ENCODE results near the gene UBE2M.

The UBE2M gene

GRCh38 chr19:58573658-58574164, 15.3 kb upstream of the UBE2M start:
- no peak overlapping the region for H2AFZ ChIP-seq (ENCODE audit: insufficient read depth, low read length, poor library complexity)
- no peak overlapping the region for H2BK120ac ChIP-seq (ENCODE audit: insufficient read depth, low read length, poor library complexity)
- no peak overlapping the region for H2AK5ac ChIP-seq (ENCODE audit: low read length)
- H4K12ac ChIP-seq (ENCODE audit: low read depth, low read length) = no peak overlapping the region
- H3K14ac ChIP-seq (ENCODE audit: low read length) = no peak overlapping the region
- H3K9me3 ChIP-seq (ENCODE audit: insufficient read depth, low read depth, low read length) = peaks cover 2% of the 10 kb centered on the region
- peaks cover 7 to 12% of the 10 kb centered on the region in 2 experiments for H3K4me1 ChIP-seq (ENCODE audit: control insufficient read depth in 1 of 2, insufficient read depth in 2 of 2, low read length in 2 of 2)
- H3K23ac ChIP-seq (ENCODE audit: low read length) = no peak overlapping the region
- no peak overlapping the region for H3K27ac ChIP-seq (ENCODE audit: low read depth, low read length)
- no peak overlapping the region for H3K18ac ChIP-seq (ENCODE audit: low read length)
- DNase-seq = no peak
- H3K4ac ChIP-seq (ENCODE audit: low read depth, low read length) = no peak overlapping the region
- peak overlapping the region; percentile 69 for H3K4me2 ChIP-seq (ENCODE audit: low read length)
- no peak overlapping the region for H4K91ac ChIP-seq (ENCODE audit: low read depth, low read length)
- peaks cover 20 to 31% of the 10 kb centered on the region in 2 experiments for H3K36me3 ChIP-seq (ENCODE audit: control insufficient read depth in 1 of 2, insufficient read depth in 2 of 2, low read length in 2 of 2)
- H3K4me3 ChIP-seq (ENCODE audit: low read depth, low read length) = peak overlapping the region; percentile 97
- H3K9ac ChIP-seq (ENCODE audit: low read length) = no peak overlapping the region
- H2BK5ac ChIP-seq (ENCODE audit: low read depth, low read length, poor library complexity) = no peak overlapping the region
- H3K27me3 ChIP-seq (ENCODE audit: insufficient read depth, low read length) = no peaks in the 10 kb centered on the region
- no CpG with 5 or more reads among the region's 20 CpGs for whole genome bisulfite sequencing (ENCODE audit: extremely low coverage, insufficient coverage, insufficient read length)
- H3K79me2 ChIP-seq (ENCODE audit: control insufficient read depth, insufficient read depth, low read length, poor library complexity) = peaks cover 9% of the 10 kb centered on the region
- H3K79me1 ChIP-seq (ENCODE audit: low read length) = peaks cover 17% of the 10 kb centered on the region
- H2BK12ac ChIP-seq (ENCODE audit: low read length) = no peak overlapping the region
- no peak overlapping the region for H4K8ac ChIP-seq (ENCODE audit: low read depth, low read length)

GRCh38 chr19:58572818-58573657, 14.6 kb upstream of the UBE2M start, which contains the start of gene MZF1:
Gene MZF1, minus strand, starts transcription at chr19:58573335. Its CDS starts 1,946 bp downstream, at chr19:58571389.
- Histone ChIP-seq H4K8ac (ENCODE audit: low read depth, low read length) (peak within 1 kb of the TSS; percentile 99), H2BK120ac (ENCODE audit: insufficient read depth, low read length, poor library complexity) (peak within 1 kb of the TSS; percentile 81), H2BK12ac (ENCODE audit: low read length) (no peak within 1 kb of the TSS), H3K4me2 (ENCODE audit: low read length) (peak within 1 kb of the TSS; percentile 69), H2BK5ac (ENCODE audit: low read depth, low read length, poor library complexity) (peak within 1 kb of the TSS; percentile 87), H3K4me1 (ENCODE audit: control insufficient read depth in 1 of 2, insufficient read depth in 2 of 2, low read length in 2 of 2) (peaks cover 7 to 12% of the 10 kb centered on the region in 2 experiments), H3K18ac (ENCODE audit: low read length) (peak within 1 kb of the TSS; percentile 96), H3K14ac (ENCODE audit: low read length) (peak within 1 kb of the TSS; percentile 98), H3K4ac (ENCODE audit: low read depth, low read length) (peak within 1 kb of the TSS; percentile 82), H4K12ac (ENCODE audit: low read depth, low read length) (peak within 1 kb of the TSS; percentile 93), H3K36me3 (ENCODE audit: control insufficient read depth in 1 of 2, insufficient read depth in 2 of 2, low read length in 2 of 2) (peaks cover 20 to 31% of the 10 kb centered on the region in 2 experiments), H3K23ac (ENCODE audit: low read length) (no peak within 1 kb of the TSS), H4K91ac (ENCODE audit: low read depth, low read length) (peak within 1 kb of the TSS; percentile 96), H2AFZ (ENCODE audit: insufficient read depth, low read length, poor library complexity) (peak within 1 kb of the TSS; percentile 74), H3K27ac (ENCODE audit: low read depth, low read length) (peak within 1 kb of the TSS; percentile 96), H3K79me1 (ENCODE audit: low read length) (peaks cover 17% of the 10 kb centered on the region), H3K79me2 (ENCODE audit: control insufficient read depth, insufficient read depth, low read length, poor library complexity) (peaks cover 9% of the 10 kb centered on the region), H3K4me3 (ENCODE audit: low read depth, low read length) (peak within 1 kb of the TSS; percentile 97), H3K27me3 (ENCODE audit: insufficient read depth, low read length) (no peaks in the 10 kb centered on the region), H3K9ac (ENCODE audit: low read length) (peak within 1 kb of the TSS; percentile 89), H3K9me3 (ENCODE audit: insufficient read depth, low read depth, low read length) (peaks cover 2% of the 10 kb centered on the region), H2AK5ac (ENCODE audit: low read length) (peak within 1 kb of the TSS; percentile 57)
- peak; percentile 100 for DNase-seq
- no CpG with 5 or more reads among the region's 75 CpGs for WGBS (ENCODE audit: extremely low coverage, insufficient coverage, insufficient read length)

GRCh38 chr19:58572026-58572817, 13.8 kb upstream of the UBE2M start:
- Histone ChIP-seq H3K23ac (ENCODE audit: low read length) (no peak overlapping the region), H2BK5ac (ENCODE audit: low read depth, low read length, poor library complexity) (peak overlapping the region; percentile 1), H3K27ac (ENCODE audit: low read depth, low read length) (peak overlapping the region; percentile 96), H3K18ac (ENCODE audit: low read length) (no peak overlapping the region), H2AFZ (ENCODE audit: insufficient read depth, low read length, poor library complexity) (peak overlapping the region; percentile 7), H3K79me2 (ENCODE audit: control insufficient read depth, insufficient read depth, low read length, poor library complexity) (peaks cover 9% of the 10 kb centered on the region), H4K12ac (ENCODE audit: low read depth, low read length) (peak overlapping the region; percentile 10), H3K27me3 (ENCODE audit: insufficient read depth, low read length) (no peaks in the 10 kb centered on the region), H3K9ac (ENCODE audit: low read length) (no peak overlapping the region), H4K8ac (ENCODE audit: low read depth, low read length) (peak overlapping the region; percentile 99), H3K4me1 (ENCODE audit: control insufficient read depth in 1 of 2, insufficient read depth in 2 of 2, low read length in 2 of 2) (peaks cover 7 to 12% of the 10 kb centered on the region in 2 experiments), H2BK12ac (ENCODE audit: low read length) (no peak overlapping the region), H3K9me3 (ENCODE audit: insufficient read depth, low read depth, low read length) (peaks cover 2% of the 10 kb centered on the region), H2BK120ac (ENCODE audit: insufficient read depth, low read length, poor library complexity) (no peak overlapping the region), H2AK5ac (ENCODE audit: low read length) (peak overlapping the region; percentile 57), H3K4me3 (ENCODE audit: low read depth, low read length) (peak overlapping the region; percentile 62), H4K91ac (ENCODE audit: low read depth, low read length) (peak overlapping the region; percentile 4), H3K79me1 (ENCODE audit: low read length) (peaks cover 17% of the 10 kb centered on the region), H3K36me3 (ENCODE audit: control insufficient read depth in 1 of 2, insufficient read depth in 2 of 2, low read length in 2 of 2) (peaks cover 20 to 35% of the 10 kb centered on the region in 2 experiments), H3K4me2 (ENCODE audit: low read length) (peak overlapping the region; percentile 69), H3K4ac (ENCODE audit: low read depth, low read length) (no peak overlapping the region), H3K14ac (ENCODE audit: low read length) (no peak overlapping the region)
- WGBS (ENCODE audit: extremely low coverage, insufficient coverage, insufficient read length) = no CpG with 5 or more reads among the region's 24 CpGs
- no peak for DNase-seq

- H2BK5ac ChIP-seq (ENCODE audit: low read depth, low read length, poor library complexity) = no peak overlapping the region
- no peak overlapping the region for H2AK5ac ChIP-seq (ENCODE audit: low read length)
- H3K4ac ChIP-seq (ENCODE audit: low read depth, low read length) = no peak overlapping the region
- no peak overlapping the region for H3K27ac ChIP-seq (ENCODE audit: low read depth, low read length)
- H3K4me3 ChIP-seq (ENCODE audit: low read depth, low read length) = no peak overlapping the region
- no peaks in the 10 kb centered on the region for H3K27me3 ChIP-seq (ENCODE audit: insufficient read depth, low read length)
- H2AFZ ChIP-seq (ENCODE audit: insufficient read depth, low read length, poor library complexity) = no peak overlapping the region
- peaks cover 7 to 12% of the 10 kb centered on the region in 2 experiments for H3K4me1 ChIP-seq (ENCODE audit: control insufficient read depth in 1 of 2, insufficient read depth in 2 of 2, low read length in 2 of 2)
- no peak overlapping the region for H2BK120ac ChIP-seq (ENCODE audit: insufficient read depth, low read length, poor library complexity)
- no peak overlapping the region for H4K91ac ChIP-seq (ENCODE audit: low read depth, low read length)
- H4K8ac ChIP-seq (ENCODE audit: low read depth, low read length) = no peak overlapping the region
- no peak overlapping the region for H3K23ac ChIP-seq (ENCODE audit: low read length)
- peaks cover 2% of the 10 kb centered on the region for H3K9me3 ChIP-seq (ENCODE audit: insufficient read depth, low read depth, low read length)
- H3K18ac ChIP-seq (ENCODE audit: low read length) = no peak overlapping the region
- peaks cover 17% of the 10 kb centered on the region for H3K79me1 ChIP-seq (ENCODE audit: low read length)
- no peak overlapping the region for H3K9ac ChIP-seq (ENCODE audit: low read length)
- H4K12ac ChIP-seq (ENCODE audit: low read depth, low read length) = no peak overlapping the region
- H2BK12ac ChIP-seq (ENCODE audit: low read length) = no peak overlapping the region
- H3K36me3 ChIP-seq (ENCODE audit: control insufficient read depth in 1 of 2, insufficient read depth in 2 of 2, low read length in 2 of 2) = peaks cover 24 to 37% of the 10 kb centered on the region in 2 experiments
- no peak for DNase-seq
- H3K14ac ChIP-seq (ENCODE audit: low read length) = no peak overlapping the region
- H3K79me2 ChIP-seq (ENCODE audit: control insufficient read depth, insufficient read depth, low read length, poor library complexity) = peaks cover 9% of the 10 kb centered on the region
- H3K4me2 ChIP-seq (ENCODE audit: low read length) = no peak overlapping the region
- WGBS (ENCODE audit: extremely low coverage, insufficient coverage, insufficient read length) = no CpG with 5 or more reads among the region's 8 CpGs
These were observed 13.2 kb upstream of the UBE2M start for GRCh38 chr19:58571575-58571947.

All from trophoblast cell (in vitro differentiated cells and primary cell).